H9 (cell line): ENCODE data around the gene TNIP1. TPM values are rescaled to one million over a fixed set of nuclear protein-coding genes. Genes with fewer than 3 reads are reported as not detected.

Source experiments
- DNase-seq: peaks from one replicate; pipeline ENCODE4 v3.0.0-alpha.2; 2017
- H2AFZ ChIP-seq: one replicate; pipeline ENCODE4 v1.6.1; 2013; ENCODE audit warnings: mild to moderate bottlenecking, low read length, control low read depth, moderate library complexity
- H2AK5ac ChIP-seq: 2 replicates; pipeline ENCODE4 v1.6.1; 2013; ENCODE audit warnings: low read length, control low read depth, mixed read lengths; ENCODE audit not compliant: insufficient read length
- H2BK120ac ChIP-seq: one replicate; pipeline ENCODE4 v1.6.1; 2013; ENCODE audit warnings: low read depth, mild to moderate bottlenecking, low read length, control low read depth, inconsistent platforms; ENCODE audit not compliant: poor library complexity, severe bottlenecking
- H2BK12ac ChIP-seq: 2 replicates; pipeline ENCODE4 v1.6.1; 2013; ENCODE audit warnings: low read length, control low read depth, mixed read lengths, low read depth; ENCODE audit not compliant: insufficient read length
- H2BK15ac ChIP-seq: 2 replicates; pipeline ENCODE4 v1.6.1; 2013; ENCODE audit warnings: low read depth, low read length, control low read depth
- H2BK20ac ChIP-seq: one replicate; pipeline ENCODE4 v1.6.1; 2013; ENCODE audit warnings: low read depth, mild to moderate bottlenecking, low read length, control low read depth, inconsistent platforms; ENCODE audit not compliant: poor library complexity, severe bottlenecking
- H2BK5ac ChIP-seq: 2 replicates; pipeline ENCODE4 v1.6.1; 2013; ENCODE audit warnings: low read length, control low read depth, mixed read lengths; ENCODE audit not compliant: insufficient read length
- H3K14ac ChIP-seq: 2 replicates; pipeline ENCODE4 v1.6.1; 2013; ENCODE audit warnings: low read length, control low read depth; ENCODE audit not compliant: insufficient read depth
- H3K18ac ChIP-seq: 2 replicates; pipeline ENCODE4 v1.6.1; 2013; ENCODE audit warnings: low read depth, mild to moderate bottlenecking, mixed read lengths, low read length, control low read depth; ENCODE audit not compliant: insufficient read length
- H3K23ac ChIP-seq: 2 replicates; pipeline ENCODE4 v1.6.1; 2013; ENCODE audit warnings: low read length, control low read depth, mixed read lengths, low read depth; ENCODE audit not compliant: insufficient read length
- H3K23me2 ChIP-seq: 2 replicates; pipeline ENCODE4 v1.6.1; 2013; ENCODE audit warnings: low read depth, mild to moderate bottlenecking, mixed read lengths, low read length, control low read depth; ENCODE audit not compliant: insufficient read length, poor library complexity, severe bottlenecking
- H3K27ac ChIP-seq: 2 replicates; pipeline ENCODE4 v1.5.1; 2013; ENCODE audit warnings: low read length, control low read depth, mixed read lengths, low read depth; ENCODE audit not compliant: insufficient read length
- H3K27me3 ChIP-seq: 2 replicates; pipeline ENCODE4 v1.6.1; 2013; ENCODE audit warnings: low read length, control low read depth, inconsistent platforms; ENCODE audit not compliant: insufficient read depth
- H3K4ac ChIP-seq: 2 replicates; pipeline ENCODE4 v1.6.1; 2013; ENCODE audit warnings: low read depth, mild to moderate bottlenecking, control low read depth, inconsistent platforms, low read length, moderate library complexity
- H3K4me1 ChIP-seq: 2 replicates; pipeline ENCODE4 v1.6.1; 2013; ENCODE audit warnings: low read length, control low read depth, inconsistent platforms; ENCODE audit not compliant: insufficient read depth
- H3K4me2 ChIP-seq: 2 replicates; pipeline ENCODE4 v1.6.1; 2013; ENCODE audit warnings: low read length, control low read depth, mixed read lengths; ENCODE audit not compliant: insufficient read length, insufficient read depth
- H3K56ac ChIP-seq: 2 replicates; pipeline ENCODE4 v1.6.1; 2013; ENCODE audit warnings: low read depth, mild to moderate bottlenecking, mixed read lengths, low read length, control low read depth; ENCODE audit not compliant: insufficient read length
- H3K79me1 ChIP-seq: 2 replicates; pipeline ENCODE4 v1.6.1; 2013; ENCODE audit warnings: low read depth, mild to moderate bottlenecking, moderate library complexity, low read length, control low read depth, inconsistent platforms; ENCODE audit not compliant: insufficient read depth, poor library complexity, severe bottlenecking
- H3K79me2 ChIP-seq: 2 replicates; pipeline ENCODE4 v1.6.1; 2013; ENCODE audit warnings: low read length, control low read depth, inconsistent platforms; ENCODE audit not compliant: insufficient read depth
- H3K9ac ChIP-seq: 2 replicates; pipeline ENCODE4 v1.6.1; 2013; ENCODE audit warnings: low read length, control low read depth, mixed read lengths; ENCODE audit not compliant: insufficient read length; ENCODE audit errors: extremely low read depth
- H3K9me3 ChIP-seq: one replicate; pipeline ENCODE4 v1.6.1; 2013; ENCODE audit warnings: low read depth, low read length, inconsistent platforms; ENCODE audit not compliant: control insufficient read depth
- H3T11ph ChIP-seq: one replicate; pipeline ENCODE4 v1.6.1; 2013; ENCODE audit warnings: mild to moderate bottlenecking, low read length, control low read depth, inconsistent platforms
- H4K20me1 ChIP-seq: one replicate; pipeline ENCODE4 v1.6.1; 2013; ENCODE audit not compliant: control insufficient read depth, insufficient read length, insufficient read depth
- H4K5ac ChIP-seq: 2 replicates; pipeline ENCODE4 v1.6.1; 2013; ENCODE audit warnings: low read depth, mild to moderate bottlenecking, mixed read lengths, low read length, control low read depth; ENCODE audit not compliant: insufficient read length
- H4K8ac ChIP-seq: replicated peaks from 2 replicates; pipeline ENCODE4 v1.6.1; 2013; ENCODE audit warnings: low read length, control low read depth, mixed read lengths, low read depth; ENCODE audit not compliant: insufficient read length
- H4K91ac ChIP-seq: 2 replicates; pipeline ENCODE4 v1.6.1; 2013; ENCODE audit warnings: low read depth, mild to moderate bottlenecking, moderate library complexity, mixed read lengths, low read length, control low read depth; ENCODE audit not compliant: insufficient read length
- H3K27ac Mint-ChIP-seq, 3 experiments: 2 replicates in 2 of 3; 3 replicates in 1 of 3; pipeline ENCODE4 v1.8.0; 2020 to 2021; ENCODE audit warnings: mixed read lengths in 3 of 3, mild to moderate bottlenecking in 1 of 3, moderate library complexity in 1 of 3
- H3K27me3 Mint-ChIP-seq: 2 replicates; pipeline ENCODE4 v1.8.0; 2021; ENCODE audit warnings: low read depth, mild to moderate bottlenecking, moderate library complexity, mixed read lengths
- H3K36me3 Mint-ChIP-seq, 3 experiments: 2 replicates in 2 of 3; 3 replicates in 1 of 3; pipeline ENCODE4 v1.8.0; 2020 to 2021; ENCODE audit warnings: low read depth in 3 of 3, mixed read lengths in 3 of 3; ENCODE audit not compliant: insufficient read depth in 1 of 3
- H3K4me1 Mint-ChIP-seq, 2 experiments: 2 replicates each; pipeline ENCODE4 v1.8.0; 2020; ENCODE audit warnings: mixed read lengths in 2 of 2
- H3K4me3 Mint-ChIP-seq, 2 experiments: 2 replicates in 1 of 2; 3 replicates in 1 of 2; pipeline ENCODE4 v1.8.0; 2020 to 2021; ENCODE audit warnings: mild to moderate bottlenecking in 2 of 2, mixed read lengths in 2 of 2, moderate library complexity in 1 of 2
- H3K9me3 Mint-ChIP-seq, 2 experiments: 2 replicates in 1 of 2; 3 replicates in 1 of 2; pipeline ENCODE4 v1.8.0; 2020; ENCODE audit warnings: mild to moderate bottlenecking in 2 of 2, mixed read lengths in 2 of 2, moderate library complexity in 1 of 2
- WGBS: extraction: QIAGEN DNeasy Blood & Tissue Kit; methylation state at CpG from one replicate; pipeline ENCODE4 v1.1.7; 2013; ENCODE audit warnings: missing lambda C conversion rate, low lambda C conversion rate, mixed read lengths; ENCODE audit not compliant: insufficient read length; ENCODE audit errors: extremely low coverage; 5-methylcytosine and 5-hydroxymethylcytosine counted together
- long read RNA-seq: library from polyadenylated mRNA; unstranded; transcript quantifications from one replicate; pipeline ENCODE4 v2.0.0, GENCODE V29; 2020
- total RNA-seq: library from RNA; stranded (reverse); gene quantifications from 2 replicates; pipeline ENCODE4 v1.2.1, GENCODE V29; 2021
- TF ChIP-seq, protein P1 (sequence below): fragments of 200-600 bp; sonication (generic); conservative IDR thresholded peaks from 3 replicates; pipeline ENCODE4 v1.8.0; 2021; ENCODE audit warnings: antibody characterized with exemption, mild to moderate bottlenecking

TNIP1 gene
- 40.8 and 43.7 TPM in 2 replicates for total RNA-seq
- long read RNA-seq, transcript TNIP1-205 (18 exons, 2,200 nt), result minor isoform, 5 of 79 reads
- long read RNA-seq, transcript TNIP1-211 (18 exons, 2,274 nt), result major isoform, 34 of 79 reads
- long read RNA-seq, transcript TNIP1-202 (18 exons, 2,935 nt), result minor isoform, 7 of 79 reads
- long read RNA-seq, transcript TNIP1-220 (17 exons, 2,682 nt), result minor isoform, 9 of 79 reads
- long read RNA-seq, partial matches to known transcripts, result 5 of 79 reads
- long read RNA-seq, other reads (novel, unspliced or antisense), result 16 of 79 reads

DNA sequence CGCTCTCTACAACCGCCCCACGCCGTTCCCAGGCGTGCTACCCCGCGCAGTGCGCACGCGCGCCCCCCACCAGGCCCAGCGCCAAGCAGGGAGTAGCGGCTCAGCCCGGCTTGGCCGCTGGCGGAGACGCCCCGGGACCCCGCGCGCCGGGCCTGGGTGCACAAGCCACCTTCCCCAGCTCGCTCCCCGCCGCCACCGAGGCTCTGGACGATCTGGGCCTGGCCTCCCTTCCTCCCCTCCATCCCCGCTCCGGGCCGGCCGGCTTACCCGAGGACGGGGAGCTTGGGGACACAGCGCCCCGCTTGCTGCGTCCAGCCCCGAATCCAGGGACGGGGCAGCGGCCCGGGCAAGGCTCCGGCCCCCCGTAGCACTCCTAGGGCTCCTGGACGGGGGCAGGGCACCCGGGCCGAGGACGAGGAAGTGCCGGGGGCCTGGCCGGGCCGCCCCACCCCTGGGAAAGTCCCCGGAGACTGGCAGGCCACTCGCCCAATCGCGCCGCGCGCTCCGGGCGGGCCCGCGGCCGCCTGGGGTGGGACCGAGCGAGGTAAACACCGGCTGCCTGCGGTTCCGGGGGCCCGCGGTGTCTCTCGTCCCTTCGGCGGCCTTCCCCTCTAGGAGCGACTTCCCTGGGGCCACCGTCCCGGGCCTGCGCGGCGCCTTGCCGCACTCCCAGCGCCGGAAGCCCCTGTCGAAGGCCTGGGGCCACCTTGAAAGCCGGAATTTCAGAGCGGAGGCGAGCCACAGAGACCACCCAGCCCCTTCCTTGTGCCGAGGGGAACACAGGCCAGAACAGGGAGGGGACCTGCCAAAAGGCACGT, at the start of gene TNIP1:
TNIP1 (minus strand) TSS at position 422 of the 818 bp plus-strand sequence. CDS start 15,939 bp downstream, outside the sequence.
- no peak within 1 kb of the TSS for H2BK120ac ChIP-seq
- Mint-ChIP-seq H3K9me3 (no peaks in the 10 kb centered on the region), H3K27me3 (peaks cover under 1% of the 10 kb centered on the region), H3K4me1 (peaks cover 24 to 32% of the 10 kb centered on the region in 2 experiments), H3K27ac (peak within 1 kb of the TSS in 2 of 3 experiments; percentile 83 to 95; a peak in 4 of 7 replicates), H3K36me3 (no peaks in the 10 kb centered on the region; a peak in 2 of 7 replicates), H3K4me3 (peak within 1 kb of the TSS; percentile 78 to 91)
- TF ChIP-seq, protein P1, sequence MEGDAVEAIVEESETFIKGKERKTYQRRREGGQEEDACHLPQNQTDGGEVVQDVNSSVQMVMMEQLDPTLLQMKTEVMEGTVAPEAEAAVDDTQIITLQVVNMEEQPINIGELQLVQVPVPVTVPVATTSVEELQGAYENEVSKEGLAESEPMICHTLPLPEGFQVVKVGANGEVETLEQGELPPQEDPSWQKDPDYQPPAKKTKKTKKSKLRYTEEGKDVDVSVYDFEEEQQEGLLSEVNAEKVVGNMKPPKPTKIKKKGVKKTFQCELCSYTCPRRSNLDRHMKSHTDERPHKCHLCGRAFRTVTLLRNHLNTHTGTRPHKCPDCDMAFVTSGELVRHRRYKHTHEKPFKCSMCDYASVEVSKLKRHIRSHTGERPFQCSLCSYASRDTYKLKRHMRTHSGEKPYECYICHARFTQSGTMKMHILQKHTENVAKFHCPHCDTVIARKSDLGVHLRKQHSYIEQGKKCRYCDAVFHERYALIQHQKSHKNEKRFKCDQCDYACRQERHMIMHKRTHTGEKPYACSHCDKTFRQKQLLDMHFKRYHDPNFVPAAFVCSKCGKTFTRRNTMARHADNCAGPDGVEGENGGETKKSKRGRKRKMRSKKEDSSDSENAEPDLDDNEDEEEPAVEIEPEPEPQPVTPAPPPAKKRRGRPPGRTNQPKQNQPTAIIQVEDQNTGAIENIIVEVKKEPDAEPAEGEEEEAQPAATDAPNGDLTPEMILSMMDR, result no peak
- H3K79me1 ChIP-seq, result no peaks in the 10 kb centered on the region
- no peak within 1 kb of the TSS for H2AK5ac ChIP-seq
- no CpG with 5 or more reads among the region's 86 CpGs for WGBS
- no peak within 1 kb of the TSS for H2AFZ ChIP-seq
- H4K5ac ChIP-seq, result no peak within 1 kb of the TSS
- no peak within 1 kb of the TSS for H3K23ac ChIP-seq
- peak within 1 kb of the TSS; percentile 85 for H3K14ac ChIP-seq
- H3K79me2 ChIP-seq, result peaks cover 2% of the 10 kb centered on the region; the same call in 1 of the 2 replicates
- H2BK20ac ChIP-seq, result no peak within 1 kb of the TSS
- H3K9ac ChIP-seq, result peak within 1 kb of the TSS; percentile 62
- H4K20me1 ChIP-seq, result no peaks in the 10 kb centered on the region
- H3K4ac ChIP-seq, result no peak within 1 kb of the TSS
- H2BK12ac ChIP-seq, result peak within 1 kb of the TSS; percentile 10
- H3K23me2 ChIP-seq, result peaks cover 5% of the 10 kb centered on the region
- no peak within 1 kb of the TSS for H2BK15ac ChIP-seq
- H3K4me2 ChIP-seq, result peak within 1 kb of the TSS; percentile 67
- H4K91ac ChIP-seq, result no peak within 1 kb of the TSS
- no peak within 1 kb of the TSS for H2BK5ac ChIP-seq
- peak within 1 kb of the TSS; percentile 29 for H3K27ac ChIP-seq
- H3K56ac ChIP-seq, result no peak within 1 kb of the TSS
- H3K9me3 ChIP-seq, result no peaks in the 10 kb centered on the region
- H3T11ph ChIP-seq, result no peak within 1 kb of the TSS
- peak; percentile 81 for DNase-seq
- no peak within 1 kb of the TSS for H4K8ac ChIP-seq
- no peaks in the 10 kb centered on the region for H3K27me3 ChIP-seq
- peak within 1 kb of the TSS; percentile 67 for H3K18ac ChIP-seq
- H3K4me1 ChIP-seq, result no peaks in the 10 kb centered on the region
